ENCODE data around the gene DCC.

DCC gene

DNA sequence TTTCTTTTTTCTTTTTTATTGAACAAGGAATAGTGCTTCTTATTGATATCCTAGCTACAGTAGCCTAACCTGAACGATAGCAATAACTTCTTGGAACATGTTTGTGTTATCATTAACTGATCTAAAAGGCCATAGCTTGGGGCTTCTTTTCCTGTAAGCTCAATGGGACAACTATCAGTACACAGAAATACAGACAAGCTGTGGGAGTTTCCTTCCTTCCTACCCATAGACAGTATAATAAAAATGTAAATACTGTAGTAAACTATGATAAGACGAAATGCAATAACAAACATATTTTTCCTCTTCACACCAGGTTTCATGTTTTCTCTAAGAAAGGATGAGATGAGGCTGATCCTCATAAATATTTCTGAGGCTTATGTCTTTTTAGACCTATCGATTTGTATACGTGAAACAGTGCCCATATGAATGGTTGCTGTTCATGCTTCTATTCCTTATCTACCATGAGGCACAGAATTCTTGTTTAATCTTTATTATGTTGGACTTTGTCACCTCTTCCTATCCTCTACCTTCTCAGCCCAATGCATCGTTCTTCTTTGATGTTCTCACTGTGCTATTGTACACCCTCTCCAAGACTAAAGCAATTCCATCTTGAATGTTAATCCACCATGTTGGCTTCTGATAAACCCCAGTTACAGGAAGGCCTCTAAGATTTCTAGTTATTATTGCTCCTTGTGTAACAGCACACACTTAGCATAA lies 361.4 kb downstream of the DCC start:
- no peak for DNase-seq

DNA sequence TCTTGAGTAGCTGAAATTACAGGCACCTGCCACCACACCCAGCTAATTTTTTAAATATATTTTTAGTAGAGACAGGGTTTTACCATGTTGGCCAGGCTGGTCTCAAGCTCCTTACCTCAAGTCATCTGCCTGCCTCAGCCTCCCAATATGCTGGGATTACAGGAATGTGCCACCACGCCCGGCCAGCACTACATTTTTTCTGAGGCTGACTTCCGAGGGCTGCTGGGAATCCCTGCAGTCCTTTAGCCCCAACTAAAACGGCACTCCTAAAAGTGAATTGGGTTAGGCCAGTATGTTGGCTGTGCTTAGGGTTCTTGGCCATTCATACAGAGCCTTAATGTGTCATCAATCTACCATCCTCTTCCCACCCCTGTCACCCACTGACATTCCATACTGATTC lies 375.4 kb downstream of the DCC start:
- DNase-seq: no peak

DNA sequence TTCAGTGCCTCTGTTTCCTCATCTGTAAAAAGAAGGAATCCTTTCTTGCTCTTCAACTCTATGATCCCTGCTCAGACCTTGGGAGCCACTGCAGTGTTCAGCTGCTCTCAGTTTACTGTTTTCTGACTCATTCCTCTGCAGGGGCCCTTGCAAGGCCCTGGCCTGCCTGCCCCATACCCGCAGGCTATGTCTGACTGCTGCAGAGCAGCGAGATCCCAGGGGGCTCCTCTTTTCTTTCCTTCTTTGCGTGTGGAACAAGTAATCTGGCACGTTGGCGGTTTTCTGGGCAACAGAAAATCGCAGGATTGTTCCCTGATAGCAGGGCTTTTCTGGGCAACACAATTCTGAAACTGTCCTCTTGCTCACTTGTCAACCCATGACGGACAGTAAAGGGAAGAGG lies 376.0 kb downstream of the DCC start:
- DNase-seq: no peak

DNA sequence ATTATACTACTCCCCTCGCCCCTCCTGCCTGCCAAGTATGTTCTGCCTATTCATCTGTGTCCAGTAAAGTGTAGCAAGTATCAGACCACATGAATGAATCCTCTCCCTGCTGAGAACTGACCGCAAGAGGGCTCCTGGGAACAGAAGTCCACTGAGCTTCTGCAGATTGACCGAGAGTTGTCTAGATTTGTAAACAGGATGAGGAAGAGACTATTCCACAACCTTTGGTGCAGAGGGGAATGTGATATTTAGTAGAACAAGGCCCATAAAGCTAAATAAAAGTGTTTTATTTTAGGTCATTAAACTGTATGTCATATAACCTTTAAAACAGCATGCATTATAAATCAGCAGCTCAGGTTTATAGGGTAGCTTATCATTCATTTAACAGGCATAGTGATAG lies 377.0 kb downstream of the DCC start:
- DNase-seq: no peak

DNA sequence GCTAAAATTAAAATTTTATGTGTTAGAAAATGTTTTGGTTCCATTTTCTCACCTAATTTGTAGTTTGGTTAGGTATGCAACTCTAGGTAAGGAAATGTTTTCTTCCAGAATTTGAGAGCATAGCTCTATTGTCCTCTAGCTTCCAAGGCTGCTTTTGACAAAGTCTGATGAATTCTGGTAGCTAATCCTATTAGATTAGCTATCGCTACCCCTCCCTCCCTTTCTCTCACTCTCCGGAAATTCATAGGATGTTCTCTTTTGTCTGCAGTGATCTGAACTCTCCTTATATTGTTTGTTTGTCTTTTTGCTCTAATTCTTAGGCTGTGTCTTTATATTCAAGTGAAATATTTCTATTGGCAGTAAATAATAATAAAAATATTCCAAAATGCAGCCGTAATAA lies 382.9 kb downstream of the DCC start:
- no peak for DNase-seq

DNA sequence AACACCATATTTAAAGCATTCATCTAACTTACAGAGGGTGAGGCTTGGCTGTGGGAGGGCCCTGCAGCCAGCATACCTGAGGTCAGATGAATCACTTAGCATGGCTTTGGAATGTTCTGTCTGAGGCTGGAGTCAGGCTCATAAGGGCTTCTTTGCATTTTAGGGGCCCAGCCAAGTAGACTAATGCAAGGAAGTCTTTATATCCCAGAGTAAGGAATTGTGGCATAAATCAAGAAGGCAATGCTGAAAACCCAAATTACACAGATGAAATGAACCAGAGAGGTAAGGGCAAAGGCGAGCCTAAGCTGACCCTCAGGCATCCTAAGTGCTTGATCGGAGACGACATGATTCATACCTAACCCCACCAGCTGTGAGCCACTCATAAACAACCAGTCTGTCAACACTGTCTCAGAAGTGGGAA lies 383.6 kb downstream of the DCC start:
- no peak for DNase-seq

DNA sequence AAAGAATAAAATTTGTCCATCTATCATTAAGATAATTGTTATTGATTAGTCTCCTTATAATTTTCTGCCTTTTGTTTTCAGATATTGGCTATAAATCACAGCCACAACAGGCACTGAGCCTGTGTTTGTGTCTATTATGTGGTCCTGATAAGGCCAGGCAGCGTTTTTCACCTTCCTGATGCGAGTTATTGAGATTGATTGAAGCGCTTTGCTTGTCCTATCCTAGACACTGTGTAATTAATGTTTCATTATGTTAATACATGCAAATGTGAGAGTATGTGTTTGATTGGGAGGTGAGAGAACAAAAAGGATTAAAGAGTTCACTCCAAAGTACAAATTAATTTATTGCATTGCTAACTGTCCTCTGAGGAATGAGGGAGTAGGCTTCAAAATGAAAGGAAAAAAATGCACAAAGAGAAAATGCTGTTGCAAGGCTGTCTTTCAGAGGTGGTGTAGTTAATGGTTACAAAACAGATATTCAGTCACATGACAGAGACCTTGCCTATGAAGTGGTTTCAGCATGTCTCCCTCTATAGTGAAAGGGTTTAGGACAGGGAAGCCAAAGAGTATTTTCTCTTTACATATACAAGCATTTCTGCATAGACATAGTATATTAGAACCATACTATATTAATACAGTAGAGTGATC lies 391.1 kb downstream of the DCC start:
- DNase-seq: no peak

DNA sequence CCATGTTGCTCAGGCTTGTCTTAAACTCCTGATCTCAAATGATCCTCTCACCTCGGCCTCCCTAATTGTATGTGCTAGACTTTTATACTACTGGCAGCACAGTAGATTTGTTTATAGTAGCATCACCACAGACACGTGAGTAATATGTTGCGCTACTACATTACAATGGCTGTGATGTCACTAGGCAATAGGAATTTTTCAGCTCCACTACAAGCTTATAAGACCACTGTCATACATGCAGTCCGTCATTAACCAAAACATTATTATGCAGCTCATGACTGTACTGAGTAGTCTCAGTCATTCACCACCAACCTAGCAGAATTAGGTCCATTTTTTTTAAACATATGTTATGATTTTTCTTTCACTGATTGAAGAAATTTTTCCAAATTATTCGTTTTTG lies 398.9 kb downstream of the DCC start:
- no peak for DNase-seq

DNA sequence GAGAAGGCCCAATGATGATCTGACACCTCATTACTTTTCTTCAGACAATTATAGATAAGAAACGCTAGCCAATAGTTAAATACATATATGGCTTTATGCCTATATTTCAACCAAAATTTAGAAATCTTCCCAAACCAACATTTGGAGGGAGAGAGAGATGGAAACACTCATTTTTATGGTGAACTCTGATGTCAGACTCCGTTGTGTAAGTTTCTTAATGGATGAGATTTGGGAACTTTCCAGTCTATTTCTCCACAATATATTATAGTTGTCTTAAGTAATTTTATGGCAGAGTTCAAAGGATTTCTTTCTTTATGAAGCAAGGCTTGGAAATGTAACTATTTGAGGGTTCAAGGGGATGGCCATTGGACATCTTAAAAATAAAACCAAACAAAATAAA lies 407.0 kb downstream of the DCC start:
- no peak for DNase-seq

DNA sequence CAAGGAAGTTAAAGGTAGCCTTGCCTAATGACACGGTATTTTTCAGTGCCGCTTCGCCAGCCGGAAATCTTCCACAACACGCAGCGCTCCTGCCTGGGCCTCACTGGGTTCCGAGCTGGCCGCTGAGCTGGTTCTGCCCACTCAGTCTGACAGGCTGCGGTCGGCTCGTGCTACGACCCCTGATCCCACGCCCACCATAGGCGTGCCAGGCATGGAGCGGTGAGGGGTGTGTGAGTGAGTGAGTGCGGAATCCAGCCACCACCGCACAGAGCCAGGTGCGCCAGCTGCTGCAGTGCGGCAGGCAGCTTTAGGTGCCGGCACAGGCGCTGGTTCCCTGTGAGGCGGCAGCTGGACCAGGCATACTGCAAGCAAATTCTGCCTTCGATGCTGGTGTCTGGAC lies 407.9 kb downstream of the DCC start:
- DNase-seq: no peak

DNA sequence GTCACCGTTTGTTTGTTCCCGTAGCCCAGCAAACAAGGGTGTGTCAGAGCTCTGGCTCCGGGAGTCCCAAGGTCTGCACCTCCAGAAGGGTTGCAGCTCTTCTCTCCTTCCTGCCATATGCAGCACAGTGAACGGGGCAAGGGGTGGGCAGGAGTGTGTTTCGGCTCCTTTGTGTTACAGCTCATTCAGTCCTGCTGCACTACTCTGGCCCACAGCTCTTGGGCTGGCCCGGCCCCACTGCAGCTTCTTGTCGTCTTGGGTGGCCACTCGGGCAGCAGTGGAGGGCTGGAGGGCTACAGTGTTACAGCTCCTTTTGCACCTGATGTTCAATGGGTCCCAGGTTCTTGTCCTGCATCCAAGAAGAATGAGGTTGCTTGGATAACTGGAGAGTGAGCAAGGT lies 408.3 kb downstream of the DCC start:
- DNase-seq: no peak

DNA sequence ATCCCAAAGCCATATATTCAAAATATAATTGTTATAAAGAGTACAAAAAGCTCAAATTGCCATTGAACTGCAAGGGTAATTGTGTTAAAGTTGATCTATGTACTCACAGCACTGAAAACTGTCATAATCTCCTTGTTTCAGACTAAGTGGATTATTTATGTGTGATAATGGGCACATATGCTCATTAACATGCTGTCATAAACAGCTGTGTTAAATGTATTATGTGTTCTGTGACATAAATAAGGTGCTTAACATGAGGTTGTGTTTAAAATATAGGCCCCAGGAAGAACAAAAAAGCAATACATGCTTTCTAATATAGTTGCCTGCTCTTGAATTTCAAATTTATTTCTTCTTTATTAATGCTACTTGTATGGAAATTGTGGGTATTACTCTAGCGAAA lies 409.5 kb downstream of the DCC start:
- DNase-seq: no peak

DNA sequence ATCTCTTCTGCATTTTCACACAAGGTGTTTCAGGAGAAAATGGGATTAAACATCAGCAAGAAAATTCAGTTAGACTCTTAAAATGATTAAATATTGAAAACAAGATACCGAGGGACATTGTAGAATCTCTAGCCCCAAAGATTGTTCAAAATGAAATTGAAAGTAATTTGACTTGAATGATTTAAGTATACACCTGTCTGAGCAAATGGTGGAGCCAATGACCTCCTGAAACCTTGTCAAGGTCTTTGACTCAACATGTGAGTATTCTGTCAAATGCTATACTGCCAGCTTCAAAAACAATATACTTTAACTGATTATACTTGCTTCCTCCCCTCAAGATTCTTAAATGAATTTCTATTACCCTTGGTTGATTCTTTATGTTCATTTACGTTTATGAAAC lies 411.0 kb downstream of the DCC start:
- DNase-seq: no peak

DNA sequence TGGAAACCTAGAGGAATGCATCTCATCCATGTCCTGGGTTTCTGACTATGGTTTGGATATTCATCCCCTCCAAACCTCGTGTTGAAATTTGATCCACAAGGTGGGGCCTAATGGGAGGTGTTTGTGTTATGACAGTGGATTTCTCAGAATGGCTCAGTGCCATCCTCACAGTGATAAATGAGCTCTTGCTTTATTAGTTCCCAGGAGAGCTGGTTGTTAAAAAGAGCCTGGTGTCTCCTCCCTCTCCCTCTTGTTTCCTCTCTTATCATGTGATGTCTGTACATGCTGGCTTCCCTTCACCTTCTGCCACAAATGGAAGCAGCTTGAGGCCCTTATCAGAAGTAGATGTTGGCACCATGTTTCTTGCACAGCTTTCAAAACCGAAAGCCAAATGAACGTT lies 424.3 kb downstream of the DCC start:
- no peak for DNase-seq

DNA sequence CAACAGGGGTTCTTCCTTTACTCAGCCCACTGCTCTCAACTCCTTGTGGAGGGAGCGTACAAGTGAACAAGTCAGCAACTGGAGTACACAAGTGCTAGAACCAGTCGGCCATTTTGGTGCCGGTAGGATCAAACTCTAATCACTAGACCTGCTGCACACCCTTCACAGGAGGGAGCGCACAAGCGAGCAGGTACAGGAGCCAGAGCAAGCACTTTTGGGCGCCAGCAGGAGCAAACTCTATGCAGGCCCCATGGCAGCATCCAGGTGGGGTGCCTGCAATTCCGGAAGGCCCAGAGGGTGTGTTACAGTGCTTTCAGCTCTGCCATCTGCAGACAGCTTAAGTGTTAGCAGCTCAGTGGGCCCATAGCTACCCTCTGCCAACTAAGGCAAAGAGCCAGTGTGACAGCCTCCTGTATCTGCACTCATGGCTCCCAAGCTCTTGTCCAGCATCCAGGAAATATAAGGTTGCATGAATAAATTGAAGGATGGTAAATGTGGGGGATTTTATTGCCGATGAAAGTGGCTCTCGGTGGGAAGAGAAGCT lies 426.1 kb downstream of the DCC start:
- no peak for DNase-seq

DNA sequence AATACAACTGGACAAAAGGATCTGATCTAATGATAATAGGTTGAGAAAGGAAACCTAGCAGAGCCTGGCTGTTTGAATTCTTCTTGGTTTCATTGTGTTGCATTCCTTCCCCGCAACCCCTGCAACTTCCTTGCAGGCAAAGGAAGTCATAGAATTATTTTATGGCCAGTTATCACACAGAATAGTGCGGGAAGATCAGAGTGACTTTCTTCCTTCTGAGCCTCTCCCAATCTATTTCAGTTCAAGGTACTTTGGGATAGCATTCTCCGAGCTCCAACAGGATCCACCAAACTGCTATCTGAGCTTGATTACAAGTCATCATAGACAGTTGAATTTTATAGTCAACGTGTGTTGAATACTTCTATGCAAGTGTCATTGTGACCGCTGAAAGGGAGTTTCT lies 441.1 kb downstream of the DCC start:
- DNase-seq: no peak

DNA sequence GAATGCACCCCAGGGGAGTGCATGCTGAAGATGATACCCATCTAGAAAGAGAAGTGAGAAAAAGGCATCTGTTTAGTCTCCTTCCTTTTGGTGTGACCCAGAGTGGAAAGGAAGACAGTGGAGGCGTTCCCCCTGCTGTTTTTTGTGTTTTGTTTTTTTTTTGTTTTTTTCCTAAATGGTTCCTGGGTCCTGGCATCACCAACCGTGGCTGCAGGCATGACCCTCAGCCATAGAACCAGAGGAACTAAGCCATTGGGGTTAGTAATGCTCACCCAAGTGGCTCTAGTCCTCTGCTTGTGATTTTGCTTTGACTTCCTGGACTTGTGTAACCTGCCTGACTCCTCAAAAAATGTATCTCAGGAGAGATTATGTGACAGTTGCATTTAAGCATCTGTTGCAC lies 451.3 kb downstream of the DCC start:
- no peak for DNase-seq

DNA sequence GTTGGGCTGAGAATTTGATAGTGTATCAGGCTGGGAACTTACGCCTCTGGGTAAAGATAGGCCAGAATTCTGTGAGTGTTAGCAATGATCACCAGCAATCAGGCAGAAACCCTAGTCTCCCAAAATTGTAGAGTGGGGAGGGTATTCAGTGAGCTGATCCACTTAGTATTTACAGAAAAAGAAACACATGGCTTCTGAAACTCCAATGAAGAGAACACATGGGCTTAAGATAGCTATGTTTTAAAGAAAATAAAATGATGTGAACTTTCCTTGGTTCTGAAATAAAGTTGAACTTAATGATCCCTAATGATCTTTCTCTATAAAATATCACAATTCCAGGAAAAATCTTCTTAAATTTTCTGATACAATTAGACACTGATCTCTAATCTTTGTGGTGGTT lies 472.8 kb downstream of the DCC start:
- DNase-seq: no peak

DNA sequence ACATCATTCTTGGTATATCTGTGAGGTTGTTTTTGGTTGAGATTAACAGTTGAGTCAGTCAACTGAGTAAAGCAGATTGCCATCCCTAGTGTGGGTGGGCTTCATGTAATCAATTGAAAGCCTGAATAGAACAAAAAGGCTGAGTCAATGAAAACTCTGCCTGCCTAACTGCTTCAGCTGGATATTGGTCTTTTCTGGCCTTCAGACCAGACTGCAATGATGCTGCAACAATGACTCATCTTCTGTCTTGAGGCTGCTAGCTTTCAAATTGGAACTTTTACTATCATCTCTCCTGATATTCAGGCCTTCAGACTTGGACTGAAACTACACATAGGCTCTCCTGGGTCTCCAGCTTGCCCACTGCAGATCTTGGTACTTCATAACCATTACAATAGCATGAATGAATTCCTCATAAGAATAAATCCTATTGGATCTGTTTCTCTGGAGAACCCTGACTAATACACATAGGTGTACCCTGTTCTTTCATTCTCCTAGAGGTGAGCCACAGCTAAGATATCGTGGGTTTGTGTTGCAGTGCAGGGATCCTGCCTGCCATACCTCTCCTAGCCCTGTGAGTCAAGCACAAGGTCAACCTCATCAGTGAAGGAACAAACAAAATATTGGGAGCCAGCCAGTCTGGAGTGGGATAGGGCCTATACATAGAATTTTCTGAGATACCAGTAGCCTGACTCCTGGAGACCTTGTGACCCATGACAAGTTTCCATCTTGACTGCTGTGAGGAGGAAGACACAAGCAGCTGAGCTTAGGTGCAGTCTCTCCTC lies 473.8 kb downstream of the DCC start:
- no peak for DNase-seq

DNA sequence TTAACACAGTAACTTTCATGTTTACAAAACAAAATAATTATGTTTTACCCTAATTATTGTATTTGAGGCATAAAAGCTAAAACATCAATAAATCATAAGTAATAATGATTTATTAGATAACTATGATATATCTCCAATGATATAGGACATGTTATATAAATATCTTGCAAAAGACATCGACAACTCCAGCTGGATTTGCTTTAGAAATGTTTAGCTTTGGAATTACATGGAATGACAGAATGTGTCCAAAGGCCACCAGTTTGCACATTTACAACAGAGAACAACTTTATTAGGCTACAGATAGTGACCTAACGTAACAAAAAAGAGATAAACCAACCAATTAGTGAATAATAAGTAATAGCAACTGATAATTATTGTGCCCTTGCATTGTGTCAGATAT lies 475.7 kb downstream of the DCC start:
- no peak for DNase-seq

DNA sequence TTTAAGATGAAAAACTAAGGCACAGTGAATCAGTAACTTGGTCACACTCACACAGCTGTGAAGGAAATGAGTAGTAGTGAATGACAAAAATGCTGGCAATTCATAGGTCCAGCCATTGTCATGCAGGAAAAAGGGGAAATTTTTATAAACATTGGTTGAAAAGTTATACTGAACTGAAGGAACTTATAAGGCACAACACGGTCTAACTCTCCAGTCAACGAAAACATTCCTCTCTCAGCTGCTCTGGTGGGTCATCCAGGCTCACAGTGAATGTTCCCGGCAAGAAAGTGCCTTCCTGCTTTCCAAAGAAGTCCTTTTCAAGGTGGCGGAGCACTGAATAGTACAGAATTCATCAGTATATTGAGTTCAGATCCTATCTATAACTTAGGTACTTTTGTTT lies 476.1 kb downstream of the DCC start:
- DNase-seq: no peak

DNA sequence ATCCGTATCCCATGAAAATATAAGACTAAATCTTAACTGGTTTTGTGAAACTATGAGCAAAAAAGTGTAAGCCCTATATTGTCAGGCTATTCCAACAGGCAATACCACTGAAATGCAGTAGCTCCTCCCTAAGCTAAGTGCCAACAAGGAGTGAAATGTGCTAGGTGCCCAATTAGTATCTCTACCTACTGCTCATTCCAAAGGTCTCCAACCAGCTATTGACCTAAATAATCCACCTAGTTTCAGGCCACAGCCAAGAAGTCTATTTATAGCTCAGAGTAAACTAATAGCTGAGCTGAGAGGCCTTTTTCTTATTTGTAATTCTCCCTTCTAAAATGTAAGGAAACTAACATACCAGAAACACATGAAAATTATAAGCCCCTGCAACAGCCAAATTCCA lies 482.2 kb downstream of the DCC start:
- no peak for DNase-seq

DNA sequence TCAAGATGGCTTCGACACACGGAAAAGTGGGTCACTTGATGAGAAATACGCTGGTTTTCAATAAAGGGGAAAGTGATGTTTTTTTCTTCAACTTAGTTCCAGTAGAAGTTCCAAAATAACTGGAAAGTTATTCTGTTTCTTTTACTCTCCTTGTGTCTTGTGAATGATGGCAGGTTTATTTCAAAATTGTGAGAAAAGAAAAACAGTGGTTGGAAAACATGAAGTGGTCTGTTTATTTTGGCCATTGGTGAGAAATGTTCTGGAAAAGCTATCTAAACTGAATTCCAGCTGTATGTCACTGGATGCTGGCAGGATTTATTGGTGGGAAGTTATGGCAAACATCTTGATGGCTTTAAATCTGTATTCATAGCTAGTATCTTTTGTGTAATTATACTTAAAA lies 484.1 kb downstream of the DCC start:
- no peak for DNase-seq

DNA sequence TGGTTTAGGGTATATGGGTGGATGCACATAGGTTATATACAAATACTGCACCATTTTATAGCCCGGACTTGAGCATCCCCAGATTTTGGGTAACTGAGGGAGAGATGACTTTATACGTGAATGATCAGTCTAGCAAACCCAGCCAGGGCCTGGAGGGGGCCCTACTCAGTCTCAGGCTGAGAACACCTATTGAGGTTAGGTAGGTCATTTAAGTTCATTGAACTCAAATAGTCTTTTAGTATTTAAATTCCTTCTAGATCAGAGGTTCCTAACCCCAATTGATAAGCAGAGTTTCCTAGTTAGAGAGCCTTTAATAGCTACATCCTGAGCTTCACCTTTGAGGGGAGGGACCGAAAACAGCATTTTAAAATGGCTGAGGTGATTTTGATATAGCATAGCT lies 487.0 kb downstream of the DCC start:
- no peak for DNase-seq

Data from CD4-positive, alpha-beta T cell treated with Interleukin-15 for 1 hour (primary cell).